ENCODE measurements around the gene BET1.

Gene BET1

GRCh38 chr7:93955304-93955703 is 48.9 kb downstream of the BET1 start:
- no peak for DNase-seq

- no peak for DNase-seq
Measured at GRCh38 chr7:93949423-93949822, 54.7 kb downstream of the BET1 start.

- no peak for DNase-seq
Measured at GRCh38 chr7:93948873-93949272, 55.3 kb downstream of the BET1 start.

- no peak for DNase-seq
Measured at GRCh38 chr7:93948106-93948505, 56.0 kb downstream of the BET1 start.

- no peak for DNase-seq
Measured at GRCh38 chr7:93945756-93946535, 58.2 kb downstream of the BET1 start.

GRCh38 chr7:93945083-93945482 is 59.1 kb downstream of the BET1 start:
- no peak for DNase-seq

- DNase-seq, result no peak
Measured at GRCh38 chr7:93944673-93945072, 59.5 kb downstream of the BET1 start.

- DNase-seq, result no peak
Measured at GRCh38 chr7:93943816-93944540, 60.2 kb downstream of the BET1 start.
